Sigmoid colon (tissue), 4 donors: Measurements from ENCODE around the gene VCP.

Experiments used
- CTCF ChIP-seq, 4 experiments: fragments of 450-650 bp in 3 of 4; fragments of 200-600 bp in 1 of 4; IDR thresholded peaks; one replicate each; pipeline ENCODE4 v1.5.1; 2016 to 2019; ENCODE audit warnings: antibody characterized with exemption in 4 of 4, mild to moderate bottlenecking in 3 of 4, moderate library complexity in 2 of 4
- POLR2A ChIP-seq, 2 donors: fragments of 450-650 bp; IDR thresholded peaks; one replicate each; pipeline ENCODE4 v1.6.1; 2016; ENCODE audit warnings: antibody characterized with exemption in 2 of 2, mild to moderate bottlenecking in 2 of 2, moderate library complexity in 2 of 2
- POLR2AphosphoS5 ChIP-seq, 4 donors: sonication (generic); formaldehyde crosslinking; IDR thresholded peaks; one replicate each; pipeline ENCODE4 v1.6.1; 2017; ENCODE audit warnings: antibody characterized with exemption in 4 of 4

- TF ChIP-seq CTCF (IDR thresholded peaks at IDR 0.05) (no peak), POLR2AphosphoS5 (IDR thresholded peaks at IDR 0.05) (no peak), POLR2A (IDR thresholded peaks at IDR 0.05) (no peak)
Measured at GRCh38 chr9:35076848-35077247, 4.4 kb upstream of the VCP start.
